GM18508 (cell line): Measurements from ENCODE around the gene RAB40B.

Experiments used
- ATAC-seq: cut with Tn5 transposase; IDR thresholded peaks from one replicate; pipeline ENCODE4 v1.9.1; 2021; ENCODE audit warnings: moderate number of reproducible peaks; ENCODE audit not compliant: insufficient read depth, unreplicated experiment

RAB40B gene

GRCh38 chr17:82718986-82719685 is 20.6 kb upstream of the RAB40B start:
- no peak for ATAC-seq

GRCh38 chr17:82716203-82717010 is 17.9 kb upstream of the RAB40B start, which contains the start of gene FN3KRP:
FN3KRP (plus strand) TSS chr17:82716706; CDS start chr17:82716756, 50 bp downstream.
- ATAC-seq: no peak

- no peak for ATAC-seq
Observed at GRCh38 chr17:82713071-82713723, 14.7 kb upstream of the RAB40B start.

GRCh38 chr17:82710499-82711232 is 12.2 kb upstream of the RAB40B start:
- no peak for ATAC-seq

- no peak for ATAC-seq
Observed at GRCh38 chr17:82709676-82710498, 11.4 kb upstream of the RAB40B start.

GRCh38 chr17:82709024-82709675 is 10.7 kb upstream of the RAB40B start:
- ATAC-seq: no peak

GRCh38 chr17:82705756-82706155 is 7.3 kb upstream of the RAB40B start:
- no peak for ATAC-seq

GRCh38 chr17:82704886-82705285 is 6.4 kb upstream of the RAB40B start:
- ATAC-seq: no peak

- no peak for ATAC-seq
Observed at GRCh38 chr17:82703935-82704865, 5.7 kb upstream of the RAB40B start.

- no peak for ATAC-seq
Observed at GRCh38 chr17:82703036-82703745, 4.7 kb upstream of the RAB40B start.

GRCh38 chr17:82702231-82702927 is 3.9 kb upstream of the RAB40B start:
- ATAC-seq: no peak

GRCh38 chr17:82699551-82699950 is 1.1 kb upstream of the RAB40B start:
- ATAC-seq: no peak

GRCh38 chr17:82698974-82699442 is 510 bp upstream of the RAB40B start:
- no peak for ATAC-seq

- no peak for ATAC-seq
Observed at GRCh38 chr17:82697808-82698064, 762 bp downstream of the RAB40B start.

GRCh38 chr17:82696916-82697807 is 1.3 kb downstream of the RAB40B start:
- no peak for ATAC-seq

GRCh38 chr17:82696259-82696658 is 2.2 kb downstream of the RAB40B start:
- ATAC-seq: no peak
